Inferior parietal cortex (tissue), 1 donor: ENCODE results near the gene CAMK2N2.

Experiments used
- DNase-seq: peaks from one replicate; pipeline ENCODE4 v3.0.0-alpha.2; 2016; ENCODE audit errors: extremely low spot score

CAMK2N2 gene

GRCh38 chr3:184261270-184261853 is at the start of gene CAMK2N2:
Gene CAMK2N2, minus strand, starts transcription at chr3:184261553. Its CDS starts 268 bp downstream, at chr3:184261285.
- peak; percentile 19 for DNase-seq

- no peak for DNase-seq
These were observed 47.4 kb upstream of the CAMK2N2 start for GRCh38 chr3:184308744-184309143.

- DNase-seq = no peak
These were observed 46.6 kb upstream of the CAMK2N2 start for GRCh38 chr3:184307915-184308314.

GRCh38 chr3:184306341-184306972 is 45.1 kb upstream of the CAMK2N2 start:
- DNase-seq = no peak

- no peak for DNase-seq
These were observed 44.2 kb upstream of the CAMK2N2 start for GRCh38 chr3:184305577-184305976.

GRCh38 chr3:184300378-184300720 is 39.0 kb upstream of the CAMK2N2 start:
- no peak for DNase-seq

- no peak for DNase-seq
These were observed 38.4 kb upstream of the CAMK2N2 start for GRCh38 chr3:184299488-184300377.

GRCh38 chr3:184298759-184299487 is 37.6 kb upstream of the CAMK2N2 start, which contains the start of gene PSMD2:
Gene PSMD2, plus strand, starts transcription at chr3:184299241. Its CDS starts 26 bp downstream, at chr3:184299267.
- peak; percentile 92 for DNase-seq

- no peak for DNase-seq
These were observed 35.3 kb upstream of the CAMK2N2 start for GRCh38 chr3:184296616-184297015.

GRCh38 chr3:184295771-184296170 is 34.4 kb upstream of the CAMK2N2 start:
- no peak for DNase-seq

- no peak for DNase-seq
These were observed 30.5 kb upstream of the CAMK2N2 start for GRCh38 chr3:184291738-184292445.

- no peak for DNase-seq
These were observed 29.8 kb upstream of the CAMK2N2 start for GRCh38 chr3:184291044-184291737.

GRCh38 chr3:184290331-184290730 is 29.0 kb upstream of the CAMK2N2 start:
- DNase-seq = no peak

GRCh38 chr3:184289426-184289938 is 28.1 kb upstream of the CAMK2N2 start:
- DNase-seq = peak; percentile 43

GRCh38 chr3:184284696-184285095 is 23.3 kb upstream of the CAMK2N2 start:
- DNase-seq = peak; percentile 69

GRCh38 chr3:184283681-184284080 is 22.3 kb upstream of the CAMK2N2 start:
- no peak for DNase-seq

- DNase-seq = no peak
These were observed 21.6 kb upstream of the CAMK2N2 start for GRCh38 chr3:184282941-184283340.

GRCh38 chr3:184277366-184277765 is 16.0 kb upstream of the CAMK2N2 start:
- no peak for DNase-seq

GRCh38 chr3:184275961-184276910 is 14.9 kb upstream of the CAMK2N2 start, which contains the start of gene ECE2:
Gene ECE2, plus strand, starts transcription at chr3:184276022. Its CDS starts 132 bp downstream, at chr3:184276154.
- no peak for DNase-seq
